Retinal pigment epithelial cell (primary cell): ENCODE data around the gene ARHGAP4.

Source experiments
- DNase-seq: peaks from one replicate; pipeline ENCODE4 v3.0.0-alpha.2; 2010; ENCODE audit warnings: low read depth
- H3K4me3 ChIP-seq: 2 replicates; pipeline ENCODE4 v1.5.1; 2011; ENCODE audit warnings: mild to moderate bottlenecking, low read length, control low read depth, moderate library complexity
- CTCF ChIP-seq: conservative IDR thresholded peaks from 2 replicates; pipeline ENCODE4 v1.5.1; 2011; ENCODE audit warnings: low read depth, low read length, control low read depth, inconsistent platforms

Gene ARHGAP4

DNA sequence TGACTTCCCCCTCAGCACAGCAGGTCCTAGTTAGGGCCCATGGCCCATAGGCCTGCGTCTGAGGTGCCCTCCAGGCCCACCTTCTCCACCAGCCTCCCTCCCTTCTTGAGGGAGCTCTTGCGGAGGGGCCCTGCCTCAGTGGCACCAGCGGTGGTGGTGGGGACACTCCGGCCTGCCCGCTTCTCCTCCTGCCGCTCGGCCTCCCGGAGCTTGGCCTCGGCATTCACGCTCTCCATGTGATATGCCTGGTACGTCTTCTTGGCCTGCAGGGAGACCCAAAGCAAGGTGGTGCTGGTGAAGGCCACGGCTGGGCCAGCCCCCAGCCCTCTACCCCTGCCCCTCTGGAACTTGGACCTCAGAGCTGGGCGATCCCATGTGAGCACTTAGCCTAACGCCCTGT, 5.5 kb downstream of the ARHGAP4 start:
- H3K4me3 ChIP-seq = no peak overlapping the region
- no peak for TF ChIP-seq CTCF
- no peak for DNase-seq

DNA sequence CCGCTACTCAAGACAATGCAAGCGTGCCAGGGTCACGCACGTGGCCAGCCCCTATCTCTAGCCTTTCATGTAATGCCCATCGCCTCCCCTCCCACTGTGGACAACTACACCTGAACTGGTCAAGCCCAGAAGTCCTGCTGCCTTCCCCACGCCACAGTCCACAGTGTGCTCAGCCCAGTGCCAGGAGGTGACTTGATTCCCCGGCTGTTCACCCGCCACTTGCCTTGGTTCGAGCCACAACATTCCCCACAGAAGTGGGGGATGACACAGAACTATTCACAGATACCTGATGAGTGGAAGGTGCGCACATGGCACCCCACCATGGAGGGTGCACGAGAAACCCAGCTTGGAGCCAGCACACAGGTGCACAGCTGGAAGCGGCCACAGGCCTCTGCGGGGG, 6.8 kb downstream of the ARHGAP4 start:
- no peak for DNase-seq
- no peak for TF ChIP-seq CTCF
- no peak overlapping the region for H3K4me3 ChIP-seq

GRCh38 chrX:153917869-153918268, 8.2 kb downstream of the ARHGAP4 start:
- DNase-seq = no peak
- H3K4me3 ChIP-seq = no peak overlapping the region
- no peak for TF ChIP-seq CTCF

DNA sequence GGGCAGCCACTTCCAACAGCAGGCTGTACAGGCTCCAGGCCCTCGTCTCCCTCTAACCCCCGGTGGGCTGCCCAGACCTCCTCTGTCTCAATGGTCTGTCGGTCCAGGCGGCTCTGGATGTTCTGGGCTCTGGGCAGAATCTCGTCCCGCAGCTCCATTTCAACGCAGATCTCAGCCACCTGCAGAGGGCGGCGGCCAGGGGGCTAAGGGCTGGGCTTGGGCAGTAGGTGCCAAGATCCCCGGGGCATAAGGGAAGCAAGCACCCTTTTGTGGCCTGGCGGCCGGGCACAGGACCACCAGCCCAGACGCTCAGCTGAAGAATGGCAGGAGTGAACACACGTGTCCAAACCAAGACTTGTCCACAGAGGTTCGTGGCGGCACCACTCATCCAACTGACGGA, 12.4 kb downstream of the ARHGAP4 start:
- DNase-seq = no peak
- no peak overlapping the region for H3K4me3 ChIP-seq
- TF ChIP-seq CTCF = no peak

DNA sequence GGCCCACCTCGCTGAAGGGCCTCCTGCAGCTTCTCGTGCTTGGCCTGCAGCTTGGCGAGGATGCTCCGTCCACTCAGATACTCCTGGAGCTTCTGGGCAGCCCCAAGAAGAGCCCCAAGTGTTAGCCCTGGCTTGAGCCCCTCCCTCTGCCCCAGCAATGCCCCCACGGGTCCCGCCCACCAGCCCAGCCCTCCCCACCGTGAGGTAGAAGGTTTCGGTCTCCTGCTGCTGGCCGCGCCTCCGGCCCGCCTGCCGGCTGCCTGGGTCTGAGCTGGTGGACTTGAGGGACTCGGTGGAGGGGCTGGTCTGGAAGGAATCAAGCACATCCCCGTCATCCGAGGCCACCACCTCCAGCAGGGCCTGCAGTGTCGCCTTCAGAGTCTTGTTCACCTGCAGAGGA, 12.9 kb downstream of the ARHGAP4 start:
- H3K4me3 ChIP-seq = no peak overlapping the region
- no peak for TF ChIP-seq CTCF
- no peak for DNase-seq

DNA sequence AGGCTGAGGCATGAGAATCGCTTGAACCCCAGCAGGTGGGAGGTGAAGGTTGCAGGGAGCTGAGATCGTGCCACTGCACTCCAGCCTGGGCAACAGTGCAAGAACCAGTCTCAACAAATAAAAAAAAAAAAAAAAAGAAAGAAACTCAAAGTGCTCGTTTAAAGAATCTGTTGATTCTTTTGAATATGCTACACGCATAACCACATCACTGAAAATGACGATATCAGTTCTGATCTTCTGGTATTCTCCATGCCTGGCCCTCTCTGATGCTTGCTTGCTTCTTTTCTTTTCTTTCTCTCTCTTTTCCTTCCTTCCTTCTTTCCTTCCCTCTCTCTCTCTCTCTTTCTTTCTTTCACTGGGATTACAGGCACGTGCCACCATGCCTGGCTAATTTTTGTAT, 14.3 kb downstream of the ARHGAP4 start:
- no peak for DNase-seq
- no peak overlapping the region for H3K4me3 ChIP-seq
- TF ChIP-seq CTCF = no peak

- DNase-seq = no peak
- no peak overlapping the region for H3K4me3 ChIP-seq
- no peak for TF ChIP-seq CTCF
Measured at GRCh38 chrX:153910446-153910845, 15.6 kb downstream of the ARHGAP4 start.
